Measurements from ENCODE around the gene DMWD. TPM values are rescaled to one million over a fixed set of nuclear protein-coding genes. Genes with fewer than 3 reads are reported as not detected.
"Not testable (repeated sequence)": the region's sequence is repeated elsewhere in the genome, so short reads cannot be mapped to it uniquely, and the experiment has no call there.

The DMWD gene
- total and polyA plus RNA-seq, 12 donors, result 44.6 to 78.1 (median 68.0) TPM

DNA sequence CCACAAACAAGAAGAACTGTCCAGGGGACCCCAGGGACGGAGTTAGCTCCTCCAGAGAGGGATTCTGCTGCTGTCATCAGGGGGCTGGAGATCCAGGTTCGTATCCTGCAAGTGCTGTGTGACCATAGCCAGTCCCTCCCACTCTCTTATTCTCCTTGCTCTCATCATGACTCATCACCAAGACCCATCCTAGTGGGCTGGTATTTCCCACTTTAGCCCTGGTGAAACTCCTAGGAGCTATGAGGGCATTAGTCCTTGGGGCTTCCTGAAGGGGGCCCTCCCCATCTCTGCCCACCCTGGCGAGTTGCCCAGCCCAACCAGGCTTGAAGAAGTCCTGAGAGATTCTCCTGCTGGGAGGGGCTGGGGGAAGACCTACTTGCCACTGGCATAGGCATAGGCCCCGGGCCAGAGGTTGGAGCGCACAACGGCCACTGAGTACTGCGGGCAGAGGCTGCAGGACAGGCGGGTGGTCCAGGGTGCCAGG, 7.5 kb upstream of the DMWD start:
- Histone ChIP-seq H3K27ac (no peak overlapping the region), H3K27me3 (peaks cover 0 to 96% (median 0%) of the 10 kb centered on the region in 7 donors), H3K9me3 (no peaks in the 10 kb centered on the region), H3K36me3 (no peaks in the 10 kb centered on the region), H3K4me1 (peaks cover 0 to 10% (median 9%) of the 10 kb centered on the region in 9 donors), H3K4me3 (no peak overlapping the region)
- WGBS, 2 donors, result 81 to 90% methylated on average over 8 of the region's 8 CpGs
- ATAC-seq (peak in 2 of 8 donors; percentile 4 to 23), DNase-seq (no peak)
- TF ChIP-seq, protein P1, sequence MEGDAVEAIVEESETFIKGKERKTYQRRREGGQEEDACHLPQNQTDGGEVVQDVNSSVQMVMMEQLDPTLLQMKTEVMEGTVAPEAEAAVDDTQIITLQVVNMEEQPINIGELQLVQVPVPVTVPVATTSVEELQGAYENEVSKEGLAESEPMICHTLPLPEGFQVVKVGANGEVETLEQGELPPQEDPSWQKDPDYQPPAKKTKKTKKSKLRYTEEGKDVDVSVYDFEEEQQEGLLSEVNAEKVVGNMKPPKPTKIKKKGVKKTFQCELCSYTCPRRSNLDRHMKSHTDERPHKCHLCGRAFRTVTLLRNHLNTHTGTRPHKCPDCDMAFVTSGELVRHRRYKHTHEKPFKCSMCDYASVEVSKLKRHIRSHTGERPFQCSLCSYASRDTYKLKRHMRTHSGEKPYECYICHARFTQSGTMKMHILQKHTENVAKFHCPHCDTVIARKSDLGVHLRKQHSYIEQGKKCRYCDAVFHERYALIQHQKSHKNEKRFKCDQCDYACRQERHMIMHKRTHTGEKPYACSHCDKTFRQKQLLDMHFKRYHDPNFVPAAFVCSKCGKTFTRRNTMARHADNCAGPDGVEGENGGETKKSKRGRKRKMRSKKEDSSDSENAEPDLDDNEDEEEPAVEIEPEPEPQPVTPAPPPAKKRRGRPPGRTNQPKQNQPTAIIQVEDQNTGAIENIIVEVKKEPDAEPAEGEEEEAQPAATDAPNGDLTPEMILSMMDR (IDR thresholded peaks at IDR 0.05), result no peak
- intact Hi-C loops (cut with DNase I), result no loop called here

DNA sequence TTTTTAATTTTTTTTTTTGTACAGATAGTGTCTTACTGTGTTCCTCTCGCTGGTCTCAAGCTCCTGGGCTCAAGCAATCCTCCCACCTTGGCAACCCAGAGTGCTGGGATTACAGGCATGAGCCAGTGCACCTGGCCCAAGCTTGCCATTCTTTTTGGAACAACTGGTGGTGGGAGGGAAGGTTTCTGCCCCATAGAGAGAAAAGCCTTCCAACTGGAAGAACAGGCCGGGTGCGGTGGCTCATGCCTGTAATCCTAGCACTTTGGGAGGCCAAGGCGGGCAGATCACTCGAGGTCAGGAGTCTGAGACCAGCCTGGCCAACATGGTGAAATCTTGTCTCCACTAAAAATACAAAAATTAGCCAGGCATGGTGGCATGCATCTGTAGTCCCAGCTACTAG, 6.9 kb upstream of the DMWD start:
- H3K4me3 ChIP-seq, result peak overlapping the region in 1 of 10 donors; percentile 0
- ATAC-seq, result peak in 1 of 8 donors; percentile 6
- not testable (repeated sequence) for H3K9me3 ChIP-seq, H3K4me1 ChIP-seq, H3K36me3 ChIP-seq, H3K27ac ChIP-seq, DNase-seq
- intact Hi-C loops (cut with DNase I), result loop anchor here in 5 of 10 donors (1.0 to 2.0 kb wide), 2 partner anchors 29 kb away; no protein-coding TSS in a partner anchor
- peaks cover 0 to 97% (median 0%) of the 10 kb centered on the region in 7 donors for H3K27me3 ChIP-seq
- 88 to 92% methylated on average over 5 of the region's 5 CpGs for WGBS, 2 donors

GRCh38 chr19:45798995-45799517, 6.4 kb upstream of the DMWD start:
- H3K9me3 ChIP-seq, result no peaks in the 10 kb centered on the region
- H3K27ac ChIP-seq, result peak overlapping the region in 1 of 10 donors; percentile 15
- DNase-seq, result peak; percentile 60 to 64
- H3K27me3 ChIP-seq, result peaks cover 0 to 97% (median 0%) of the 10 kb centered on the region in 7 donors
- peak; percentile 65 to 88 (median 82) for ATAC-seq
- H3K4me1 ChIP-seq, result peaks cover 0 to 10% (median 9%) of the 10 kb centered on the region in 9 donors
- H3K4me3 ChIP-seq, result peak overlapping the region in 1 of 10 donors; percentile 0
- intact Hi-C loops (cut with DNase I), result loop anchor here in 5 of 10 donors (1.0 to 2.0 kb wide), 2 partner anchors 28 to 29 kb away; no protein-coding TSS in a partner anchor
- TF ChIP-seq, protein P1 (IDR thresholded peaks at IDR 0.05), result peak; percentile 70 to 91 (median 88)
- WGBS, 2 donors, result 11 to 12% methylated on average over 10 of the region's 10 CpGs
- H3K36me3 ChIP-seq, result no peaks in the 10 kb centered on the region

DNA sequence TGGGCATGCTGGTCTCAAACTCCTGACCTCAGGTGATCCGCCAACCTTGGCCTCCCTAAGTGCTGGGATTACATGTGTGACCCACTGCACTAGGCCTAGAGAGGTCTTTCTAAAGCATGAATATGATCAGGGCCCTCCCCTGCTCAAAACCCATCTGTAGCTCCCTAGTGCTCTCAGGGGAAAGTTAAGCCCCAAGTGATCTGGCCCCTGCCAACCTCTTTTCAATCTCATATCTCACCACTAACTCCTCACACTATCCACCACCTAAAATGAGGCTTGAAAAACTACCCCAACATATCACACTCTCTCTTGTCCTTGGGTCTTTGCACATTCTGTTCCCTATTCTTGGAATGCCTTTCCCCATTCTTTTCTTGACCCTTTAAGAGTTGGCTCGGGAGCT, 2.0 kb upstream of the DMWD start:
- TF ChIP-seq, protein P1 (IDR thresholded peaks at IDR 0.05), result no peak
- Histone ChIP-seq H3K27me3 (peaks cover 0 to 76% (median 0%) of the 10 kb centered on the region in 7 donors), H3K9me3 (no peaks in the 10 kb centered on the region), H3K4me3 (no peak overlapping the region), H3K4me1 (peaks cover 0 to 37% (median 31%) of the 10 kb centered on the region in 9 donors), H3K27ac (no peak overlapping the region), H3K36me3 (peaks cover 0 to 13% (median 4%) of the 10 kb centered on the region in 9 donors)
- intact Hi-C loops (cut with DNase I), result no loop called here
- ATAC-seq (no peak), DNase-seq (no peak)
- 79 to 83% methylated on average over 2 of the region's 2 CpGs for WGBS, 2 donors

DNA sequence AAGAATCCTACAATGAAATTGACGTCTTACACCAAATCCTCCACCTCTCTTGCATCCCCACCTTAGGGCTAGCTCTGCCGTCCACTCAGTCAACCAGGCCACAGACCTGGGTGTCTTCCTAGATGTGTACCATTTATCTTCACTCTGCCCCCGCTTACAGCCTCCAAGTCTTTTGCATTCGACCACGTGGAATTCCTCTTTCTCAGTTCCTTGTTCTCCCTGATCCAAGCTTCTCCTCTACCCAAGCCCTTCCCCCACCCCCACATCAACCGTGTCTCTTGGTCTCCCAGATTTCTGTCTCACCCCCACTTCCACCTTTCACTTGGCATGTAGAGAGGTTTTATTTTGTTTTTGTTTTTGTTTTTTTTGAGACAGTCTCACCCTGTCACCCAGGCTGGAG, 1.2 kb upstream of the DMWD start:
- H3K4me3 ChIP-seq, result no peak overlapping the region
- ATAC-seq (no peak), DNase-seq (no peak)
- peaks cover 0 to 76% (median 0%) of the 10 kb centered on the region in 7 donors for H3K27me3 ChIP-seq
- intact Hi-C loops (cut with DNase I), result loop anchor here in 3 of 10 donors (2.0 kb wide), 2 partner anchors 23 to 25 kb away; partner anchors contain the start of gene SIX5 (in 2 of the 3)
- TF ChIP-seq, protein P1 (IDR thresholded peaks at IDR 0.05), result no peak
- peaks cover 0 to 20% (median 12%) of the 10 kb centered on the region in 9 donors for H3K36me3 ChIP-seq
- WGBS, 2 donors, result 59 to 61% methylated on average over 6 of the region's 6 CpGs
- peak overlapping the region in 1 of 10 donors; percentile 13 for H3K27ac ChIP-seq
- no peaks in the 10 kb centered on the region for H3K9me3 ChIP-seq
- peaks cover 0 to 37% (median 25%) of the 10 kb centered on the region in 9 donors for H3K4me1 ChIP-seq

Measured in heart right ventricle (tissue), 16 donors.